GM23248 (cell line): ENCODE data around the gene DOP1A. TPM values are rescaled to one million over a fixed set of nuclear protein-coding genes. Genes with fewer than 3 reads are reported as not detected.

Experiments used
- DNase-seq: peaks from one replicate; pipeline ENCODE4 v3.0.0-alpha.2; 2015
- H2AFZ ChIP-seq: fragments of 200-600 bp; sonication (generic); 2 replicates; pipeline ENCODE4 v1.6.1; 2016; ENCODE audit warnings: antibody characterized with exemption
- H3F3A ChIP-seq: fragments of 200-600 bp; sonication (generic); 2 replicates; pipeline ENCODE4 v1.6.1; 2016; ENCODE audit warnings: mild to moderate bottlenecking, antibody characterized with exemption, mixed run types; ENCODE audit not compliant: insufficient read depth
- H3K27ac ChIP-seq: fragments of 200-600 bp; sonication (generic); 2 replicates; pipeline ENCODE4 v1.5.1; 2016; ENCODE audit warnings: mild to moderate bottlenecking
- H3K27me3 ChIP-seq: fragments of 200-600 bp; sonication (generic); replicated peaks from 2 replicates; pipeline ENCODE4 v1.6.1; 2016; ENCODE audit warnings: mild to moderate bottlenecking; ENCODE audit not compliant: insufficient read depth
- H3K36me3 ChIP-seq: fragments of 200-600 bp; sonication (generic); 2 replicates; pipeline ENCODE4 v1.6.1; 2016; ENCODE audit warnings: low read depth, mild to moderate bottlenecking
- H3K4me1 ChIP-seq: fragments of 200-600 bp; sonication (generic); 2 replicates; pipeline ENCODE4 v1.6.1; 2016; ENCODE audit warnings: mild to moderate bottlenecking; ENCODE audit not compliant: insufficient read depth
- H3K4me2 ChIP-seq: fragments of 200-600 bp; sonication (generic); one replicate; pipeline ENCODE4 v1.6.1; 2016; ENCODE audit warnings: mild to moderate bottlenecking; ENCODE audit not compliant: unreplicated experiment
- H3K4me3 ChIP-seq: fragments of 200-600 bp; sonication (generic); 2 replicates; pipeline ENCODE4 v1.5.1; 2016; ENCODE audit warnings: mild to moderate bottlenecking
- H3K79me2 ChIP-seq: fragments of 200-600 bp; sonication (generic); 2 replicates; pipeline ENCODE4 v1.6.1; 2016; ENCODE audit warnings: mild to moderate bottlenecking; ENCODE audit not compliant: insufficient read depth
- H3K9ac ChIP-seq: fragments of 200-600 bp; sonication (generic); 2 replicates; pipeline ENCODE4 v1.6.1; 2016; ENCODE audit warnings: mild to moderate bottlenecking
- H3K9me2 ChIP-seq: fragments of 200-600 bp; sonication (generic); 2 replicates; pipeline ENCODE4 v1.6.1; 2016; ENCODE audit warnings: mixed run types, mild to moderate bottlenecking, moderate library complexity; ENCODE audit not compliant: insufficient read depth
- H3K9me3 ChIP-seq: fragments of 200-600 bp; sonication (generic); one replicate; pipeline ENCODE4 v1.6.1; 2017; ENCODE audit warnings: low read depth
- H4K20me1 ChIP-seq: fragments of 200-600 bp; sonication (generic); 2 replicates; pipeline ENCODE4 v1.6.0; 2016; ENCODE audit not compliant: insufficient read depth
- EZH2 ChIP-seq: fragments of 200-600 bp; sonication (generic); IDR thresholded peaks from 2 replicates; pipeline ENCODE4 v1.6.1; 2018; ENCODE audit warnings: antibody characterized with exemption, mild to moderate bottlenecking; ENCODE audit not compliant: insufficient read depth, poor library complexity, severe bottlenecking
- EZH2phosphoT487 ChIP-seq: fragments of 200-600 bp; sonication (generic); IDR thresholded peaks from 2 replicates; pipeline ENCODE4 v1.6.1; 2018; ENCODE audit warnings: antibody characterized with exemption, moderate library complexity, mild to moderate bottlenecking, low read depth; ENCODE audit not compliant: insufficient read depth
- WGBS, 2 experiments: methylation state at CpG; one replicate each; pipeline ENCODE4 v1.1.6; 2015 to 2017; ENCODE audit warnings: low lambda C conversion rate in 2 of 2, low coverage in 1 of 2; ENCODE audit errors: missing lambda C conversion rate in 2 of 2; 5-methylcytosine and 5-hydroxymethylcytosine counted together
- in situ Hi-C: fragments of 300-500 bp; cut with MboI; formaldehyde crosslinking; loops from 2 replicates; pipeline ENCODE4 v1.15.0; 2020
- polyA plus RNA-seq: library from polyadenylated mRNA; unstranded; fragments of >200 nt; fragmentation: Nextera tagmentation; extraction: Ambion mirVana; gene quantifications from 2 replicates; pipeline ENCODE4 v1.2.1, GENCODE V29; 2016
- total RNA-seq: library from RNA; depleted of rRNA; stranded (reverse); fragments of >200 nt; shearing (Covaris generic); gene quantifications from 2 replicates; pipeline ENCODE4 v1.2.3, GENCODE V29; 2014

DOP1A gene
- total and polyA plus RNA-seq, 2 experiments from 2014 or later, result 3.5 to 18.2 TPM

DNA sequence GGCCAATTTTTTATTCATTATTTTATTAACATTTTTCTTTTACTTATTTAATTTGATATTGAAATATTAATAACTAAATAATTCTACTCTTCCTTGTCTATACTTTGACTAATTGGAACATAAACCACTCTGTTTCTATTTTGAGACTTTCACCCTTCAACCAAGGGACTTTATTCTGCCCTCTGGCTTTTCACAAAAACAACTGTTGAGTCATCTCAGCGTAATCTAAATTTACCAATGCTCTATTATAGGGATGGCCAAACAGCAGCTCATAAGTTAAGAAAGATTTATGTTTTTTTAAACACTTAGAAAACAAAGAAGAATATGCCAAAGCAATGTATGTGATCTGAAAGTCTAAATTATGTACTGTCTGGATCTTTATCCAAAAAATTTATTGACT lies 46.7 kb downstream of the DOP1A start:
- no peaks in the 10 kb centered on the region for H3K27me3 ChIP-seq
- no peaks in the 10 kb centered on the region for H3K9me2 ChIP-seq
- no peaks in the 10 kb centered on the region for H4K20me1 ChIP-seq
- H3K36me3 ChIP-seq, result peaks cover 10% of the 10 kb centered on the region
- H3K4me3 ChIP-seq, result no peak overlapping the region
- no peaks in the 10 kb centered on the region for H3K4me1 ChIP-seq
- no peaks in the 10 kb centered on the region for H3F3A ChIP-seq
- no peaks in the 10 kb centered on the region for H3K79me2 ChIP-seq
- no peak overlapping the region for H2AFZ ChIP-seq
- no peak for TF ChIP-seq EZH2
- TF ChIP-seq EZH2phosphoT487, result no peak
- H3K27ac ChIP-seq, result no peak overlapping the region
- H3K9me3 ChIP-seq, result no peaks in the 10 kb centered on the region
- in situ Hi-C loops, result no loop called here
- H3K9ac ChIP-seq, result no peak overlapping the region
- no peak overlapping the region for H3K4me2 ChIP-seq
- peak; percentile 2 for DNase-seq
- 91 to 95% methylated on average over 1 of the region's 1 CpG for WGBS, 2 experiments

GRCh38 chr6:83117802-83118201 lies 50.3 kb downstream of the DOP1A start:
- H3K79me2 ChIP-seq, result no peaks in the 10 kb centered on the region
- H3K27me3 ChIP-seq, result no peaks in the 10 kb centered on the region
- H3K9me3 ChIP-seq, result no peaks in the 10 kb centered on the region
- DNase-seq, result no peak
- no peak overlapping the region for H3K27ac ChIP-seq
- WGBS, 2 experiments, result 93 to 95% methylated on average over 1 of the region's 1 CpG
- H3K4me3 ChIP-seq, result no peak overlapping the region
- no peak overlapping the region for H3K9ac ChIP-seq
- no peak overlapping the region for H3K4me2 ChIP-seq
- H3K9me2 ChIP-seq, result no peaks in the 10 kb centered on the region
- H4K20me1 ChIP-seq, result no peaks in the 10 kb centered on the region
- H2AFZ ChIP-seq, result no peak overlapping the region
- no peaks in the 10 kb centered on the region; the same call in 1 of the 2 replicates for H3K36me3 ChIP-seq
- H3F3A ChIP-seq, result no peaks in the 10 kb centered on the region
- TF ChIP-seq EZH2, result no peak
- no peak for TF ChIP-seq EZH2phosphoT487
- no peaks in the 10 kb centered on the region for H3K4me1 ChIP-seq
- in situ Hi-C loops, result no loop called here

DNA sequence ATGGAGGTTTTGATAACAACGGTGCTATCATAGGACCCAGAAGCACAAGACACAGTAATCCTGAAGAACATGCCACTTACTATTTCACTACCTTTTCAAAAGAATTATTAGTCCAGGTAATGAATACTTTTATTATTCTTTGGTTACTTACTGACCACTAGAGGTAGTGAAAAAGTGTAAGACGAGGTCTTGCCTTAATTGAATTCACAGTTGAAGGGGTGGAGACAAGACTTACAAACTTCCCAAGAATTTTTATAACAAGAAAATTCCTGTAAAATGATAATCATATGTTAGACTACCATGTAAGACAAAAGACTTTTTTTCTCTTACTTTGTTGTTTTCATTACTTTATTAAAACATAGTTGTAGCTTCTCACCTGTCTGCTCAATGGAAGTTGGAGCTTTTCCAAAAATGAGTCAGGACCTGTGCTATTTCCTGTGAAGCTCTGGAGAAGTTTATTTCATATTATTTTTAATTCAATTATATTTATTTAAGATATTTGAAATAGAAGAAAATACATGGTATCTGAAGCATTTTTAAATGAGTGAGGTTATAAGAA lies 52.4 kb downstream of the DOP1A start:
- Histone ChIP-seq H3K9me3 (no peaks in the 10 kb centered on the region), H3K4me2 (no peak overlapping the region), H3F3A (no peaks in the 10 kb centered on the region), H3K36me3 (peaks cover 4% of the 10 kb centered on the region), H3K9ac (no peak overlapping the region), H3K4me3 (no peak overlapping the region), H3K79me2 (no peaks in the 10 kb centered on the region), H3K4me1 (no peaks in the 10 kb centered on the region), H3K27me3 (no peaks in the 10 kb centered on the region), H2AFZ (no peak overlapping the region), H3K27ac (no peak overlapping the region), H3K9me2 (no peaks in the 10 kb centered on the region), H4K20me1 (no peaks in the 10 kb centered on the region)
- in situ Hi-C loops, result no loop called here
- WGBS, 2 experiments, result 93 to 94% methylated on average over 2 of the region's 2 CpGs
- DNase-seq, result no peak
- TF ChIP-seq EZH2 (no peak), EZH2phosphoT487 (no peak)

GRCh38 chr6:83124553-83124952 lies 57.1 kb downstream of the DOP1A start:
- H3K4me3 ChIP-seq, result no peak overlapping the region
- H4K20me1 ChIP-seq, result no peaks in the 10 kb centered on the region
- H3K9ac ChIP-seq, result no peak overlapping the region
- TF ChIP-seq EZH2 (no peak), EZH2phosphoT487 (no peak)
- H3K79me2 ChIP-seq, result no peaks in the 10 kb centered on the region
- 96 to 98% methylated on average over 3 of the region's 3 CpGs for WGBS, 2 experiments
- H3K36me3 ChIP-seq, result peaks cover 23% of the 10 kb centered on the region
- no peak for DNase-seq
- in situ Hi-C loops, result no loop called here
- H3K27ac ChIP-seq, result no peak overlapping the region
- H3K4me2 ChIP-seq, result no peak overlapping the region
- H3F3A ChIP-seq, result no peaks in the 10 kb centered on the region
- peaks cover 11% of the 10 kb centered on the region; the same call in 1 of the 2 replicates for H3K4me1 ChIP-seq
- no peaks in the 10 kb centered on the region for H3K27me3 ChIP-seq
- no peaks in the 10 kb centered on the region for H3K9me3 ChIP-seq
- H3K9me2 ChIP-seq, result no peaks in the 10 kb centered on the region
- H2AFZ ChIP-seq, result no peak overlapping the region

DNA sequence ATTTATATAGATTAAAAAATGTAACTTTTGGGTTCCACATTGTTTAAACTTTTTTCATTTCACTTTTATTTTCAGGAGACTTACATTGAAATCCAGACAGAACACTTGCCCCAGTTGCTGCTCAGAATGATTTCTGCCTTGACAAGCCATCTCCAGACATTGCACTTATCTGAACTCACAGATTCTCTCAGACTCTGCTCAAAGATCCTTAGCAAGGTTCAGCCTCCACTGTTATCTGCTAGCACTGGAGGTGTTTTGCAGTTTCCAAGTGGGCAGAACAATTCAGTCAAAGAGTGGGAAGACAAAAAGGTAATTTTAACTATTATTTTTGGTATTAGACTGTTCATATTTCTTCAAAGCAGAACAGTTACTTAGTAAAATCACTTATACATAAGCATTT lies 58.0 kb downstream of the DOP1A start:
- Histone ChIP-seq H3K27me3 (no peaks in the 10 kb centered on the region), H3K4me1 (peaks cover 11% of the 10 kb centered on the region; the same call in 1 of the 2 replicates), H3K4me2 (no peak overlapping the region), H3K9me3 (no peaks in the 10 kb centered on the region), H3K79me2 (no peaks in the 10 kb centered on the region), H3F3A (no peaks in the 10 kb centered on the region), H3K4me3 (no peak overlapping the region), H3K36me3 (peaks cover 23% of the 10 kb centered on the region), H2AFZ (no peak overlapping the region), H3K9ac (no peak overlapping the region), H3K9me2 (no peaks in the 10 kb centered on the region), H4K20me1 (no peaks in the 10 kb centered on the region), H3K27ac (no peak overlapping the region)
- TF ChIP-seq EZH2, result no peak
- TF ChIP-seq EZH2phosphoT487, result no peak
- in situ Hi-C loops, result no loop called here
- no peak for DNase-seq
